Stimulated activated CD8-positive, alpha-beta memory T cell treated with anti-CD3 and anti-CD28 coated beads, Interleukin-4, amount 100 ng/mL, for 4 hours (primary cell): ENCODE data around the gene NPTN.
"Not testable (repeated sequence)": the region's sequence is repeated elsewhere in the genome, so short reads cannot be mapped to it uniquely, and the experiment has no call there.

Source experiments
- DNase-seq, 2 donors: peaks; one replicate each; pipeline ENCODE4 v3.0.0-alpha.2; 2020; ENCODE audit warnings: low read depth in 2 of 2, low spot score in 1 of 2

NPTN gene

DNA sequence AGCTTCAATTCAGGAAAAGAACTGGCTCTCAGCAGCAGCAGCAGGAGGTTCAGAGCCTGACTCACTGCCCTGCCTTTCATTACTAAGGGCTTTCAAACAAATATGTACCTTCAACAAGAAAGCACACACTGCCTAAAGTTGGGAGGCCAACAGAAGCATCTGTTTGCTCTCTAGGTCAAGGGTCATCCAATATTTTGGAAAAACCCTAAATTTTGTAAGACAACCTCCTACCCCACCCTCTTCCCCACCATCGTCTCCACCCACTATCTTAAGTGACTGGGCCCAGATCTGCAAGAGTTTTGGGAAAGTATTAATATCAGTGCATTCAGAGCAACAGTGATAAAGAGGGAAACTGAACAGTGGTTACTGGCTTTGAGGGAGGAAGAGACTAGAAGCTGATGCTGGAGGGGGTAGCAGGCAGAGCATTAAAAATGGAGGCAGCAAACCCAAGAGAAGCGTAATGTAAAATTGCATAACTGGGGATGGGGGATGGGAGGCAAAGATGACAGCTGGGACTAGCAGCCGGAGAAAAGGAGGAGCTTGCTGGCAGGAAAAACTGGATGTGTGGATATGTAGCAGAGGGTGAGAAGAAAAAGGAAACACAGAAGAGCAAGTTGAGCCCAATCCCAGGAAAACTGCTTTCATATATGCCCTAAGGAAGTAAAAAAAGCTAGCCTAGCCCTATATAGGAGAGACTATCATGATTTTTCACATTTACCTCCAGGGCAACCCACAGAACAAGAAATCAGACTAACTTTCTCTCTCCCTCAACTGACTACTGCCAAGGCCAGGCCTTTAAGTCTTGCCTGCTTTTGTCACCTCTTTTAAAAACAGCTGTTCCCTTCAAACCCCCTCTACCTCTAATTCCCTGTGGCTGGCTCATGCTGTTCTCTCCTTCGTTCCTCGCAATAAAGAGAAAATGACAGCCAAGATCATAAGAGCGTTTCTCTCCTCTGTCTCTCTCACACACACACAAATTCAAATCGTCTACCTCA is 31.4 kb downstream of the NPTN start:
- DNase-seq = no peak

DNA sequence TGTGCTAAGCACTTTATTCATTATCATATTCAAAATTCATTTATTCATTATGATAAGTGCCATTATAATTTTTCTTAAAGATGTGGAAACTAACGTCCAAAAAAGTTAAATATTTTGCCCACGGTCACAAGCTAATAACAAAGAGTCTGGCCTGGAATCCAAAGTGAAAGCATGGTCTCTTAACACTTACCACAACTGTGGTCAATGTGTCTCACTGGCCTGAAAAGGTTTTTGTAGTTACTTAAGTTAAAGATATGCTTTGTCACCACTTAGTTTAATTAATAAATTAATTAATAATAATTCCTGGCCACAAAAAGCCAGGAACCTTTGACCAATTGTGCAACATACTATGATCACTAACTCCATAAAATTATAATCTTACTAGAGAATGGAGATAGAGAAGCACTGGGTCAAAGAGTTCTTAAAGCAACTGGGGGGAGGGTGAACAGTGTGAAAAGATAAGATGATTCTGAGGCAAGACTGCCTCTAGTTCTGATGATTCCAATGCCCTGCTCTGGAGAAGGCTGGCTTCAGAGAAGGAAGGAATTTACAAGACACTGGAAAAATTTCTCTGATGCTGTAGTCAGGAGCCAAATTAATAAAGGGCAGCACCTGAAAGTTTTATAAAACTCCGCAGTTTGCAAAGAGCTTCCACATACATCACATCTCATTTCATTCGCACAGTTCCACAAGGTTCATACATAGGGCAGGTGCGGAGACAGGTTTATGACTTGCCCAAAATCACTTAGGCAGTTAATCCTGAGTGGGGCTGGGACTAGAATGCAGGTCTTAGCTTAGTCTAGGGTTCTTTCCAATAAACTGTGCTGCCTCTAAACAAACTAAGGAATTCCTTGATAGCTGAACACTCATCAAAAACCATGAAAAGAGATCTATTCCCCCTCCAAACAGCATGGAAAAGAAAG is 32.5 kb downstream of the NPTN start:
- no peak for DNase-seq

DNA sequence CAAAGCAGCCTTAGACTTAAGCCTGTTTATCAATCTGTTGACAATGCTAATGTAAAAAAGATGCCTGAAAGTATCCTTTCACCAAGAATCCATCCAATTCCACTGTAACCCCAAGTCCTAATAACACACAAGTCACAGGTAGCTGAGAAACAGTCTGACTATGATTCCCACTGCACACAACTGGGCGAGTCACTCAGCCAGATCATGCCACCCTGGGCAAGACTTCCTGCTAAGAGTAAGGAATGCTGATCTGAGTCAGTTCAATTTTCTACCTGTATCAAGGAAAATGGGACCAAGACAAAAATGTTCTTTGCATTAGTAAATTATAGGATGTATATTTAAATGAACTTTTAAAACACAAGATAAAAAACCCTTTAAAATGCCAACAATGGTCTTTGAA is 33.3 kb downstream of the NPTN start:
- no peak for DNase-seq

DNA sequence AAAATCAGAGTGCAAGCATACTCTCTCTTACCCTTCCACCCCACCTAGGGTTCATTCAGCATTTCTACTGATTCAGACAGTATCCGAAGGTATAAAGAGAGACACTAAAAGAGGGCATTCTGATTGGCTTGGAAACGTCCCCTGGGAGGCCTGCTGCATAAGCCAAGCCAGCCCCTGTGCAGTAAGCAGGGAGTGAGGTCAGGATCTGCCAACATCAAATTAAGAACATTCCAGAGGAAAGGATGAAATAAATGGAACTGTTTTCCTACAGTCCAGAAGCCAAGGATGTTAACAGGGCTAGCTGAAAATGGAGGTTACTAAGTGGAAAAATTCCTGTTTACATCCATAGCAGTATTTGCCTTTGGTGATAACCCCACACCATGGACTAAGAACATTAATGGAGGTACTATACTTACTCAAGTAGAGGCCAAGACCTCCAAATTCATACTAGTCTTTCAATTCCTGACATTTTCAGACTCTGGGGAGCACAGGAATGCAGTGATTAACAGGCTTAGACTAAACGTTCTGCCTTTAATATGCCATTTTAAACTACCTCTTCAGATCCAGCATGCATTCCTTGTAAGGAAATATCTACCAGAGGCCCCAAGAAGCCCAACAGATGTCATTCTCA is 34.5 kb downstream of the NPTN start:
- DNase-seq = no peak

DNA sequence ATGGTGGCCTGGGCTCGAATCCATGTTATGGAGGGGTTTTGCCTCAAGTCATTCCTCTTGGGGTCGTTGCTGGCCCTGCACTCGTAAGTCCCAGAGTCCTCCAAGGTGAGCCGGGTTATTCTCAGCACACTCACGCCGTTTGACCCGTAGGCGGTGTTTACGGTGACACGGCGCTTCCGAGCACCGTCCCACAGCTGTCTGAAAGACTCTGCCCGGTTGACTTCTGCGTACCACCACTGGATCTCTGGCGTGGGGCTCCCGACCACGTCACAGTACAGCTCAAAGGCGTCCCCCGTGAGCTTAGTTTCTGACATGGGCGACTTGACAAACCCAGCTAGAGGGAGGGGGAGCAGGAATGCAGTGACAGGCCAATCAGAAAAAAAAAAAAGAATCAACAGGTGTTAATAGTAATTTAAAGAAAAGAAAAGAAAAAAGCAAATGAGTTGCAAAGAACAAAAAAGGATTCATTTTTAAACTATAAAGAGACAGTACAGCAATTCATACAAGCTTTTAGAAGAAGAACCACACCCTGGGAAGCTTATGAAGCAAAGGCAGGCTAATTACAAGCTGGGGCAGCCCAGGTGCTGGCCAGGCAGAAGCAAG is 36.1 kb downstream of the NPTN start:
- DNase-seq = no peak

DNA sequence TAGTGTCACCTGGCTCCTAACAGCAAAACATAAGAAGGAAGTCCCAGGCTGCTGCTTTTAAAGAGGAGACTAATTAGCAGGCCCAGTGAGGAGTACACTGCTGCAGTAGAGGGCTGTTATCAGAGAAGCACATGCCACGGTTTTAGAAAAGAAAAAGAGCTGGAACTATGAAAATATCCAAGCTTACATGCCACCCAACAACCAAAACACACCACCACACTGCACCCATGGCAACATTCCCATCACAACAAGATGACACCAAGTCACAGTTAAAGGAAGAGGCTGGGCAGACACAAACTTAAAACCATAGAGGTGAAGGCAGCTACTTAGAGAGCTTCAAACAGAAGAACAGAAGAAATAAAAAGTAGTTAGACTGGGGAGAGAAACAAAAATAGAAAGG is 37.0 kb downstream of the NPTN start:
- DNase-seq = no peak

DNA sequence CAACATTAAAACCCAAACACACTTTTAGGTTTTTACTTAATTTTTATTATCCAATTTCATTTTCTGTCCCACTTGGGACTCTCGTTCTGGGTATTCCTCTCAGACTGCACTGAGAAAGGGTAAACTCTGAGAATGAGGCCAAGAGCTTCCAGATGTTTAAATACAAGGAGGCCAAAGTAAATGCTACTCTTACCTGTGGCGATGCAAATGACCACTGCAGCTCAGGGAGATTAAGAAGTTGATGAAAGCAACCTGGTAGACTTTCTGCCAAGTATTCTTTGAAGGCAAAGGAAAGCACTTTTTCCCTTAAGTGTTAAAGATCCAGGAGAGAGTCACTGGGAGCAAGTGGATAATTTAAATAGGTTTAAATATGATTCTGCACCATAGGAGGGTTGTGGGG is 39.1 kb downstream of the NPTN start:
- no peak for DNase-seq

DNA sequence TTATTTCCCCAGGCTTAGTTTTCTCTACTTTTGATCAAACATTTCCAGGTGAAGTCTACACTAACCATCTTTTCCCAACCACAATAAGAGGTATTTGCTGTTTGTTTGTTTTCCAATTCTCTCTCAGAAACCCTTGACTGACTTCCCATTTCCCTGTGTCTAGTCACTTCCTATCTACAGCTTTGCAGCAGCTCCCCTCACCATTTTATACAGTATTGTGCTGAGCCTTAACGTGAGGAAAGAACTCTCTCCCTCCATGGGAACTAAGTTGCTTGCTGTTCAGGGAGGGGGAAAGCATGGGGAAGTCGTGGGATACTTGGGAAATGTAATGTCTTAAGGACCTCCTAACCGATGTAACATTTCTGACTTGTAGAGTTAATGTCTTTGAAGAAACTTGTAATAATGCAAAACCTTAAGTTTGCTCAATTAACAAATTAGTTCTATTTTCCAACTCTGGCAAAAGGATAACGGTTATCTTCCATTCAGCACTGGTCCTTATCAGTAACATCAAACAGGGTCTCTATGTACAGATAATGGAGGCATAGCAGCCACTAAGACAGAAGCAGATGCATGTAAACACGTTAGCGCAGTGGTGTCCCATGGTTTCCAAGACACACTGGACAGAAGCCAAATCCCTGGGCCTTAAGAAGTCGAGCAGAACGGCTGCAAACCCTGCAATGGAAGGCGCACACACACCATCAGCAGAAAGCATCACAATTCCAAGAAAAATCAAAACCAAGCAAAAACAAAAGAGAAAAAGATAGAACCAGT is 39.7 kb downstream of the NPTN start:
- DNase-seq = no peak

DNA sequence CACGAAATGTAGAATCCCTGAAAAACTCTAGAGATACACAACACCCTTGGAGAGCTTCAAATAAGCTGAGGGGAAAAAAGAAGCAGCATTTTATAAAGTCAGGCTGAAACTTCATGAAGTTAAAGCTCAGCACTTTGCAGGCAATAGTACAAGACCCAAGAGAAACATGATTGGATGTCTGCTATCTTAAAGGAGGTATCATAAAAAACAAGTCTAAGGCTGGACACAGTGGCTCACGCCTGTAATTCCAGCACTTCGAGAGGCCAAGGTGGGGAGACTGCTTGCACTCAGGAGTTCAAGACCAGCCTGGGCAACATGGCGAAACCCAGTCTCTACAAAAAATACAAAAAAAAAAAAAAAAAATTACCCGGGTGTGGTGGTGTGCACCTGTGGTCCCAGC is 42.9 kb downstream of the NPTN start:
- DNase-seq = no peak

DNA sequence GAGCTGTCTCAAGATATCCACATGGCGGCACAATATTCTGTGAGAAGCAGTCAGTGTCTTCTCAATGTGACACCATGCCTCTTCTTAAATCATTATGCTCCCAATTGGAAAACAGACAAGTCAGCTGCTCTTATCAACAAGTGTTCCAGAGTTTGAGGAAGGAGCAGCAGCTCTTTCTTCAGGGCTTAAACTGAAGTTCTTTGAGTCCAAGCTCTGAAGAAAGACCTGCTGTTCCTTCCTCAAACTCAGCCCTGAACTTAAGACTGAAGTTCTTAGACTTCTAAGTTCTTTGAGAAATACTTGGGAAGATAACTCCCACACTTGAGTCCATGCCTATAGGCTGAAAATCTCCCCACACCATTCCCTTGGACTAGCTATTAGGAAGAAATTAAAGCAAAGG is 43.4 kb downstream of the NPTN start:
- no peak for DNase-seq

DNA sequence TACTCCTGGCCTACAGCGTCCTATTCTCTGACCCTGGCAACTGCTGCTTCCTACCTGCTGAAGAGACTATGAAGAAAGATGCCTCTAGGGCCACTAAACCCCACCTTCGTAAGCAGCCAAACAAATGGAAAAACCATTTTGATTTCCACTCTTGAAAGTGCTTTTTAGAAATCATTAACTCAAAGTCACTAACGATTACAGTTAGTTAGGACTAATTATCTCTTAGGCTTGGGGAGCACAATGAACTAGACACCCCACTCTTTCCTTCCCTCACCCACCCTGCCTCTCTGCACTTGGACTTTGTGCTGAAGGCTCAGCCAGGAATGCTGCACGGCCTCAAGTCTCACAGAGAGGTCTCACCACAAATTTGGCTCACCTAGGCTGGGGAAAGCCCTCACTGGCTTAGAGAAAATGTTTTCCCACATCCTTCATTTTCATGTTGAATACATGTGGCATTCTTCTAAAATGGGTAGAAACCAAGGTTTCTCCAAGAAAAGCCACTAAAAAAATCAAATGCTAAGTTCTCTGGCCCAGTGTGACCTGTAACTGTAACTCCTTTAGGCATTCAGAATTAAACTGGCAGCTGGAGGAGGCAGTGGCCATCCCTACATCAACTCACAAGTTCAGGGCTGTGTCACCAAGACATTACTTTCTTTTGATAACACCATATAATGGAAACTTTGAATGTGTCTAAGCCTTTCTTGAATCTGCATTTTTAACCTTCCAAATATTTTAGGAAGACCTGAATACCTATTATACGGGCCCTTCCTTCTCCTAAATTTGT is 47.1 kb downstream of the NPTN start:
- no peak for DNase-seq

DNA sequence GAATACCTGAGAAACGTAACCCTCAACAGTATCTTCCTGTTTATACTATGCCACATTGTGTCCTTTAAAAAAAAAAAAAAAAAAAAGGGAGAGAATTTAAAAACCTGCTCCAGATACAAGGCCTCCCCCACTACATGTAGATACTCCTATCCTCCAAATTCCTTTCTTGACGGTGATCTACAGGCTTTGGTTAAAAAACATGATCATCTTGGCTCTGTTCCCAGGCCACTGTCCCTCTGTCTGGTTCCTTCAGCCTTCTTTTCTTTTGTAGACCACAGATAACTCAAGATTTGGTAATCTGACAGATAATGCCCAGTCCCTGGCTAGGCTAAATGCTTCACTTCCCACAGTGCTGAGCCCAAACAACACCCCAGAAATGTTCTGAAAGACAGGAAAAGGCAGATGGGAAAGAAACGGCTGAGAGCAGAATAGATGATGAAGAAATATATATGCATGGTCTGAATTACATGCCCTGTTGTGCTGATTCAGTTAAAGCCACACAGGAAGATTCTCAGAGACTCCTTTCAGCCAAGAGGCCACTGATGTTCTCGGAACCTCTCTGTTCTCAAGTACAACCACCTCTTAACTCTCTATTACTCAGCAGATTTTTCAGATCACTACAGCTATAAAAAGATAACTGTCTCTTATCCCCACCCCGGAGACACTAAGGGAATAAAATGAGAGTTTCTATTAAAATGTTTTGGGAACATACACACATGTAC is 48.3 kb downstream of the NPTN start:
- no peak for DNase-seq

DNA sequence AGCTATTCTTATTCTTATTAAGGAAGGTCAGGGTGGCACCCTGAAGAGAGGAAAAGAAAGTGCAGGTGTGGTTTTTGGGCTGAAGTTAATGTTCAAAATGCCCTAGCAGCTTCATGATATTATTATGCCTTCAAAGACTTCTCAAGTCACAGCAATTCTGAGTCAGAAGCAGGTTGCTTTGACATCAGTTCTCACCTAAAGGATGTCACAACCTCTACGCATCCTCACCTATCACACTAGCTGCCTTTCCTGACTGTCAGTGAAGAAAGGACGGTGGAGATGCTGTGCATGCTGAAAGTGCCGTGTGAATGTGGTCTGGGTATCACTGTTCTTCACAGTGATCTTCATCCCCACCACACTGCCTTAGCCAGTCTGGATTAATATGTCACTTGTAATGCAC is 49.6 kb downstream of the NPTN start:
- DNase-seq = no peak

DNA sequence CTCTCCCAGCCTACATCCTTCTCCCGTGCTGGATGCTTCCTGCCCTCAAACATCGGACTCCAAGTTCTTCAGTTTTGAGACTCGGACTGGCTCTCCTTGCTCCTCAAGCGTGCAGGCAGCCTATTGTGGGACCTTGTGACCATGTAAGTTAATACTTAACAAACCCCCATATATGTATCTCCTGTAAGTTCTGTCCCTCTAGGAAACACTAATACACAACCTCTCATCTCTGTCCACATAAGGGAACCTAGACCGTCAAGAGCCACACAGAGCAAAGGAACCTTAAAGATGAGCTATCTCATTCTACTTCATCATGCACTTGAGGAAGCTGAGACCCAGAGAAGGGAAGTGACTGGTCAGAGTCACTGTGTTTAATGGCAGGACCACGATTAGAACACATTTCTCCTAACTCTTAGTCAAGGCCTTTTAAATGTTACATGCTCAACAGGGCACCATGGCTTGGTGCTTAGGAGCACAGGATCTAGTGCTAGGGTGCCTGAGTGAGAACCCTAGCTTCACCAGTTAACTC is 50.3 kb downstream of the NPTN start:
- no peak for DNase-seq

DNA sequence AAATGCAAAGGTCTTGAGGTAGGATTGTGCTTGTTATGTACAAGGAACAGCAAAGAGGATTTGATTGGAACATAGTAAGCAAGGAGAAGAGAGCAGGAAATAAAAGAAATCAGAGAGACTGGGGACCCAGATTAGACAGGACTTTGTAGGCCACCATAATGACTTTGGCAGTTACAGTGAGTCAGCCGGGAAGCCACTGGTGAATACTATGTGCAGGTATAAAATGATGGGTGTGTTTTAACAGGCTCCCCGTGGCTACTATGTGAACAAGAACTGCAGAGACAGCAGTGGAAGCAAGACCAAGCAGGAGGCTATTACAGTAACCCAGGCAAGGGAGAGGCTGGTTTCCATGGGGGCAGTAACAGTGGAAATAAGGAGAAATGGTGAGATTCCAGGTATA is 55.2 kb downstream of the NPTN start:
- no peak for DNase-seq

DNA sequence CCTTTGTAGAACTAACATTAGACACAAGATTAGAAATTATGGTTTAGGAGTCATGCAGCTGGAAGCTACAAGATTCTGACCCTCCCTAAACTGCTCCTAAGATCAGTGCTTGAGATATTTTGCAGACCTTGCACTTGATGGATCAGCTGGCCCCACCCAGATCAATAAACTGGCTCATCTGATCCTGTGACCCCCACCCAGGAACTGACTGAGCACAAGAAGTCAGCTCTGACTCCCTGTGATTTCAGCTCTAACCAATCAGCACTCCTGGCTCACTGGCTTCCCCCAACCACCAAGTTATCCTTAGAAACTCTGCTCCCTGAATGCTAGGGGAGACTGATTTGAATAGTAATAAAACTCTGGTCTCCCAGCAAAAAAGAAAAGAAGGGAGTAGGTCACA is 55.6 kb downstream of the NPTN start:
- not testable (repeated sequence) for DNase-seq

DNA sequence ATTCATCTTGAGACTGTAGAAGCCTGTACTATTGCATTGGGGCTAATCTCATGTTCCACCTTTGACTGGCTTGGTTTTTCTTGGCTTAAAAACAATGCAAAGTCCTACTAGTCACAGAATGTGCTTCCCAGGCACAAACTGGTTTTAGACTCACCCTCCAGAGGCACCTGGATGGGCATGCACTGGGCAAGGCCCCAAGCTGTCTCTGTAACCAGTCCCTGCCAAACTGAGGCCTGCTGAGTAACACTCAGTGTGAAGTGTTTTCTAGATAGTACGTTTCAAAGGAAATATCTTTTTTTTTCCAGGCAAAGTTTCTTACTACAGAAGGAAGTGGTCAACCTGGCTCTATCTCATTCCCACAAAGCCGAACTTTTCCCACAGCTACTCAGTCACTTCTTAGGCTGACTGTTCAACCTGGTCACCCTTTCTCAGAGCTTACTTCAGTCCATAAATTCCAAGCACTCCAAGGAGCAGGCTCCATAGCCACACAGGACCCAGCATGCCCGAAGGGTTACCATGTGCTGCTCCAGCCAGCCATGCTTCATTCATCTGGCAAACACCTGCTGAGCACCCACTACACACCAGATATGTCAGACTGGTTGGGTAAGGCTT is 57.4 kb downstream of the NPTN start:
- DNase-seq = no peak

DNA sequence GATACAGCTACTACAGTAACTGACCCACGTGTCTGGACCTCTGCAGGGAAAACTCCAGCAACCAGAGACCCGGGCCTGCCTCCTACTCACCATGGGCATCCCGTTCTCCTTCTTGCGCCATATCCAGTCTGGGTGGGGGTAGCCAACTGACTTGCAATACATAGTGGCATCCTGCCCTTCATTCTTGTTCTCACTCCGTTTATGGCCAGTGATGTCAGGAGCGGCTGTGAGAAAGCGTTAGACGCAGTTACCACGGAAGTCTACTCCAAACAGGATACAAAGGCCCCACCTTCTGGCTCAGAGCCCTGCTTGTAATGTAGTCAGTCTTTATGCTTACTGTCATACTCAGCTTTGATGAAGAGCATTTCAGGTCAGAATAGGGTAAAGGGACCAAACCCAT is 59.6 kb downstream of the NPTN start:
- no peak for DNase-seq
